NOMO-1 treated with dmso at 0.1 percent for 144 hours (cell line): Measurements from ENCODE around the gene VDAC1.
"Not testable (repeated sequence)": the region's sequence is repeated elsewhere in the genome, so short reads cannot be mapped to it uniquely, and the experiment has no call there.

ENCODE experiments used
- DNase-seq: peaks from one replicate; lab custom pipeline; 2025; ENCODE audit not compliant: unreplicated experiment; lab: John Stamatoyannopoulos, UW

Gene VDAC1

GRCh38 chr5:134004626-134005416 is at the start of gene VDAC1:
VDAC1 (minus strand) TSS chr5:134004975; CDS start chr5:133993012, 11,963 bp downstream.
- DNase-seq: peak; percentile 70

- no peak for DNase-seq
These were observed 49.1 kb upstream of the VDAC1 start for GRCh38 chr5:134053840-134054338.

GRCh38 chr5:134053314-134053839 is 48.6 kb upstream of the VDAC1 start:
- no peak for DNase-seq

- no peak for DNase-seq
These were observed 46.5 kb upstream of the VDAC1 start for GRCh38 chr5:134051305-134051704.

- DNase-seq: no peak
These were observed 44.1 kb upstream of the VDAC1 start for GRCh38 chr5:134048864-134049263.

GRCh38 chr5:134047687-134048056 is 42.9 kb upstream of the VDAC1 start:
- DNase-seq: no peak

- no peak for DNase-seq
These were observed 42.3 kb upstream of the VDAC1 start for GRCh38 chr5:134046801-134047686.

- DNase-seq: no peak
These were observed 41.6 kb upstream of the VDAC1 start for GRCh38 chr5:134046330-134046729.

GRCh38 chr5:134043793-134044792 is 39.3 kb upstream of the VDAC1 start:
- DNase-seq: no peak

GRCh38 chr5:134041570-134042411 is 37.0 kb upstream of the VDAC1 start:
- no peak for DNase-seq

- no peak for DNase-seq
These were observed 33.4 kb upstream of the VDAC1 start for GRCh38 chr5:134038138-134038537.

- DNase-seq: no peak
These were observed 32.4 kb upstream of the VDAC1 start for GRCh38 chr5:134037160-134037559.

- no peak for DNase-seq
These were observed 29.6 kb upstream of the VDAC1 start for GRCh38 chr5:134034326-134034725.

- DNase-seq: not testable (repeated sequence)
These were observed 25.7 kb upstream of the VDAC1 start for GRCh38 chr5:134030303-134030964.

- no peak for DNase-seq
These were observed 24.4 kb upstream of the VDAC1 start for GRCh38 chr5:134029156-134029555.

- DNase-seq: no peak
These were observed 23.7 kb upstream of the VDAC1 start for GRCh38 chr5:134028496-134028895.

- DNase-seq: no peak
These were observed 22.5 kb upstream of the VDAC1 start for GRCh38 chr5:134027288-134027615.

- DNase-seq: peak; percentile 19
These were observed 21.9 kb upstream of the VDAC1 start for GRCh38 chr5:134026521-134027287.
